ENCODE data around the gene VWA3B. TPM values are rescaled to one million over a fixed set of nuclear protein-coding genes. Genes with fewer than 3 reads are reported as not detected.
"Not testable (repeated sequence)": the region's sequence is repeated elsewhere in the genome, so short reads cannot be mapped to it uniquely, and the experiment has no call there.

The VWA3B gene
- polyA plus RNA-seq, 2 of the 4 experiments (the other 2 are of a cell fraction), result not detected

DNA sequence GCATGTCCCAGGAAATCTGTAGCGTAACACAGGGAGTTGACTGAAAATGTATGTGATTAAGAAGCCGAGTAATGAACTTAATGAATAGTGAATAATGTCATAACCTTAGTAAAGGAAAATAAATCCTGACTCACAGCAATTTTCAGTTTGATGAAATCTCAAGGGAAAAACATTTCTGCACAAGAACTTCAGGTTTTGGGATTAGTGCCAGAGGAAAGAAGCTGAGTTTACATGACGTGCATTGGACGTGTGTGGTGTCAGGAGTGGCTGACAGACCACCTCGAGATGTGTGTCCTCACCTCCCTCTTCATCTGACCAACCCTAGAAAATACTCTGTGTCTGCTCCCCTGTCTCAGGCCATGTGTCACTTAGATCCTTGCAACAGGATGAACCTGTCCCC, 39.1 kb downstream of the VWA3B start:
- Histone ChIP-seq H3K27ac (no peak overlapping the region), H3K4me2 (no peak overlapping the region), H3K4me3 (no peak overlapping the region), H3K4me1 (no peaks in the 10 kb centered on the region), H3K9me3 (no peaks in the 10 kb centered on the region)
- DNase-seq (ENCODE audit: low read depth in 1 of 2, low spot score in 1 of 2) (no peak), ATAC-seq (no peak), FAIRE-seq (no peak)
- CTCF ChIA-PET, result no interaction called here
- POLR2A ChIA-PET, result no interaction called here
- 45% methylated on average over 5 of the region's 5 CpGs for WGBS (ENCODE audit: missing lambda C conversion rate)
- TF ChIP-seq TP53 (CRISPR knock-in tag; IDR thresholded peaks at IDR 0.05) (no peak), NPAS2 (CRISPR knock-in tag; IDR thresholded peaks at IDR 0.05; ENCODE audit: borderline replicate concordance) (no peak), CHD2 (IDR thresholded peaks at IDR 0.05; ENCODE audit: low read length, partially characterized antibody) (no peak), CBX2 (IDR thresholded peaks at IDR 0.05; ENCODE audit: borderline replicate concordance, low read depth) (no peak), RAD21 (conservative IDR thresholded peaks at IDR 0.05 in 1 of 2, IDR thresholded peaks at IDR 0.05 in 1 of 2) (no peak), FOSL2 (IDR thresholded peaks at IDR 0.05) (no peak), FOSL2 (CRISPR knock-in tag; IDR thresholded peaks at IDR 0.05) (no peak), TFCP2L1 (CRISPR knock-in tag; IDR thresholded peaks at IDR 0.05) (no peak), ZNF302 (CRISPR knock-in tag; IDR thresholded peaks at IDR 0.05) (no peak)

DNA sequence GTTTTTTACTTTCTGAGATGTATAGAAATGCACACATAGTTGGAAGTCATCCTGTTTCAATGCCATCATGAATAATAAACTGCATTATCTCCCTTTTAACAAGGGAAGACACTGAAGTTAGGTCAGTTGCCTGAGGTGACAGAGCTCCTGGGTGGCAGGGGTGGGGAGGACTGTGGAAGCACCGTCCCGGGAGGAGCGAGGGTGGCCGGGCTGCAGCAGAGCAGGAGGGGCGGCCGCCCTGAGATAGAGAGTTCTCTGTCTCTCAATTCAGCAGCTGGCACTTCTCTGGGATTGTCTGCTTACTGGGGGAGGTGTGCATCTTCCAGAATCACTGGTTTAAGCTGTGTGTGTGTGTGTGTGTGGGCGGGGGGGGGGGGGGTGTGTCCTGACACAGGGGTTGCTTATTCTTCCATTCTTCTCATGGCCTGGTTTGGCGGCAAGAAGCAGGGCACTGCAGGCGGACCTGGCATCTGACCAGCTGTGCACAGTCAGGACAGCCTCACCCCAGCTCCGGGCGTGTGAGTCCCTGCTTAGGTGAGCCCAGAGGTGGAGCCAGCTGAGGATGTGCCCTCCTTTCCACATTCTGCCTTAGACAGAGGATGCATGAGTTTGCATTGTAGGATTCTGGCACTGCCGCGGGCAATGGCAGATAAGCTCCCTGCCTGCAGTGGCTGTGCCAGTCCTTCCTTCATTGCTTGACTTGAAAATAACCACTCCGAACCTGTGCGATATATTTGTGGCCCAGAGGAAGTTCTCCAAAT, 40.4 kb downstream of the VWA3B start:
- no peak overlapping the region for H3K4me2 ChIP-seq
- DNase-seq (ENCODE audit: low read depth in 1 of 2, low spot score in 1 of 2) (no peak), FAIRE-seq (no peak), ATAC-seq (no peak)
- H3K4me1 ChIP-seq, result no peaks in the 10 kb centered on the region
- no peak overlapping the region for H3K27ac ChIP-seq
- CTCF ChIA-PET, result interaction anchor here (0.9 kb wide), 1 partner anchor 536 kb away, joined by 3 read pairs; no protein-coding TSS in a partner anchor
- no peaks in the 10 kb centered on the region for H3K9me3 ChIP-seq
- TF ChIP-seq CBX8 (IDR thresholded peaks at IDR 0.05) (no peak), ZC3H11A (IDR thresholded peaks at IDR 0.05) (no peak), ESRRA (IDR thresholded peaks at IDR 0.05; ENCODE audit: borderline replicate concordance, low read length) (no peak), RARB (CRISPR knock-in tag; IDR thresholded peaks at IDR 0.05) (no peak), TP53 (CRISPR knock-in tag; IDR thresholded peaks at IDR 0.05) (no peak), FOSL2 (IDR thresholded peaks at IDR 0.05) (no peak), FOSL2 (CRISPR knock-in tag; IDR thresholded peaks at IDR 0.05) (no peak), KDM5A (IDR thresholded peaks at IDR 0.05) (no peak), MAFK (IDR thresholded peaks at IDR 0.05; ENCODE audit: partially characterized antibody) (no peak), CEBPB (IDR thresholded peaks at IDR 0.05) (no peak), RCOR1 (IDR thresholded peaks at IDR 0.05; ENCODE audit: low read depth, low read length) (no peak)
- TF ChIP-seq, protein P1, sequence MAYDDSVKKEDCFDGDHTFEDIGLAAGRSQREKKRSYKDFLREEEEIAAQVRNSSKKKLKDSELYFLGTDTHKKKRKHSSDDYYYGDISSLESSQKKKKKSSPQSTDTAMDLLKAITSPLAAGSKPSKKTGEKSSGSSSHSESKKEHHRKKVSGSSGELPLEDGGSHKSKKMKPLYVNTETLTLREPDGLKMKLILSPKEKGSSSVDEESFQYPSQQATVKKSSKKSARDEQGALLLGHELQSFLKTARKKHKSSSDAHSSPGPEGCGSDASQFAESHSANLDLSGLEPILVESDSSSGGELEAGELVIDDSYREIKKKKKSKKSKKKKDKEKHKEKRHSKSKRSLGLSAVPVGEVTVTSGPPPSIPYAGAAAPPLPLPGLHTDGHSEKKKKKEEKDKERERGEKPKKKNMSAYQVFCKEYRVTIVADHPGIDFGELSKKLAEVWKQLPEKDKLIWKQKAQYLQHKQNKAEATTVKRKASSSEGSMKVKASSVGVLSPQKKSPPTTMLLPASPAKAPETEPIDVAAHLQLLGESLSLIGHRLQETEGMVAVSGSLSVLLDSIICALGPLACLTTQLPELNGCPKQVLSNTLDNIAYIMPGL (CRISPR knock-in tag; IDR thresholded peaks at IDR 0.05; ENCODE audit: borderline replicate concordance), result no peak
- TF ChIP-seq, protein P2, sequence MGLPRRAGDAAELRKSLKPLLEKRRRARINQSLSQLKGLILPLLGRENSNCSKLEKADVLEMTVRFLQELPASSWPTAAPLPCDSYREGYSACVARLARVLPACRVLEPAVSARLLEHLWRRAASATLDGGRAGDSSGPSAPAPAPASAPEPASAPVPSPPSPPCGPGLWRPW (IDR thresholded peaks at IDR 0.05), result no peak
- POLR2A ChIA-PET, result no interaction called here
- WGBS (ENCODE audit: missing lambda C conversion rate), result 59% methylated on average over 13 of the region's 15 CpGs
- H3K4me3 ChIP-seq, result no peak overlapping the region

DNA sequence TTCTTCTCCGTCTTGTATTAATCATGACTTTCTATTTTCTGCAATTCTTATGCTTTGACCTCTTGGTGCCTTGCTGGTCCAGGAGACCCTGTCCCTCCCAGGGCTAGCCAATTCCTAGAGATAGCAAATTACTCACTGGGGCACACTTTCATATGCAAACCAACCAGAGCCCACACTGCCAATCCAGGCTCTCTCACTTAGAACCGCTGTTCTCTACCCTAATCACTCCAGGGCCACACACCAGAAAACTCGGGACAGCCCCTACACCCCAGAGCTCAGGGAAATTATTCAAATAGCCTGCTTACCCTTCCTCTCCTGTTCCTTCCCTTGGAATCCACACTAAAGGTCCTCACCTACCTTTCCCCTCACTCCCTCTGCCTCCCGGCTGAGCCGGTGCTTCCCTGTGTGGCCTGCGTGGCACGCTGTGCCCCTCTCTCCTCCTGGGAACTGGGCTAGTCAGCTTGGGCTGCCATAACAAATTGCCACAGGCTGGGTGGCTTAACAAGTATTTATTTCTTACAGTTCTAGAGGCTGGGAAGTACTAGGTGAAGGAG, 41.7 kb downstream of the VWA3B start:
- no peaks in the 10 kb centered on the region for H3K9me3 ChIP-seq
- no peaks in the 10 kb centered on the region for H3K4me1 ChIP-seq
- FAIRE-seq (no peak), DNase-seq (ENCODE audit: low read depth in 1 of 2, low spot score in 1 of 2) (no peak), ATAC-seq (no peak)
- H3K27ac ChIP-seq, result no peak overlapping the region
- H3K4me2 ChIP-seq, result no peak overlapping the region
- no peak overlapping the region for H3K4me3 ChIP-seq
- POLR2A ChIA-PET, result no interaction called here
- 47% methylated on average over 7 of the region's 7 CpGs for WGBS (ENCODE audit: missing lambda C conversion rate)
- TF ChIP-seq RARB (CRISPR knock-in tag; IDR thresholded peaks at IDR 0.05) (no peak), ESRRA (IDR thresholded peaks at IDR 0.05; ENCODE audit: borderline replicate concordance, low read length) (no peak), FOSB (CRISPR knock-in tag; IDR thresholded peaks at IDR 0.05) (no peak), HEYL (CRISPR knock-in tag; IDR thresholded peaks at IDR 0.05) (no peak), MYC (IDR thresholded peaks at IDR 0.05; ENCODE audit: borderline replicate concordance, low read length) (no peak), SMC3 (IDR thresholded peaks at IDR 0.05) (no peak), HOXB5 (CRISPR knock-in tag; IDR thresholded peaks at IDR 0.05) (no peak), ZSCAN20 (CRISPR knock-in tag; IDR thresholded peaks at IDR 0.05) (no peak), GATA3 (IDR thresholded peaks at IDR 0.05; ENCODE audit: borderline replicate concordance) (no peak)
- TF ChIP-seq, protein P3, sequence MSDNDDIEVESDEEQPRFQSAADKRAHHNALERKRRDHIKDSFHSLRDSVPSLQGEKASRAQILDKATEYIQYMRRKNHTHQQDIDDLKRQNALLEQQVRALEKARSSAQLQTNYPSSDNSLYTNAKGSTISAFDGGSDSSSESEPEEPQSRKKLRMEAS (IDR thresholded peaks at IDR 0.05), result no peak
- TF ChIP-seq, protein P2 (IDR thresholded peaks at IDR 0.05), result no peak
- CTCF ChIA-PET, result interaction anchor here (0.9 kb wide), 1 partner anchor 537 kb away, joined by 3 read pairs; no protein-coding TSS in a partner anchor

DNA sequence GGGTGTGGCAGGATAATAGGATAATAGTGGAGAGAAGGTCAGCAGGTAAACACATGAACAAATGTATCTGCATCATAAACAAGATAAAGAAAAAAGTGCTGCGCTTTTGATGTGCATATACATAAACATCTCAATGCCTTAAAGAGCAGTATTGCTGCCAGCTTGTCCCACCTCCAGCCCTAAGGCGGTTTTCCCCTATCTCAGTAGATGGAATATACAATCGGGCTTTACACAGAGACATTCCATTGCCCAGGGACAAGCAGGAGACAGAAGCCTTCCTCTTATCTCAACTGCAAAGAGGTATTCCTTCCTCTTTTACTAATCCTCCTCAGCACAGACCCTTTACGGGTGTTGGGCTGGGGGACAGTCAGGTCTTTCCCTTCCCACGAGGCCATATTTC, 43.1 kb downstream of the VWA3B start:
- H3K4me1 ChIP-seq; FAIRE-seq; DNase-seq (ENCODE audit: low read depth in 1 of 2, low spot score in 1 of 2); H3K9me3 ChIP-seq; ATAC-seq; CTCF ChIA-PET; H3K27ac ChIP-seq; H3K4me2 ChIP-seq; H3K4me3 ChIP-seq; POLR2A ChIA-PET: not testable (repeated sequence)
- WGBS (ENCODE audit: missing lambda C conversion rate), result 28% methylated on average over 5 of the region's 5 CpGs
